ENCODE results near the gene COL4A3.

Gene COL4A3

GRCh38 chr2:227363756-227364155 is 199.3 kb downstream of the COL4A3 start:
- DNase-seq (ENCODE audit: insufficient read length) = no peak
- TF ChIP-seq POLR2A (IDR thresholded peaks at IDR 0.05; ENCODE audit: low read depth, low read length) (no peak), POLR2AphosphoS5 (IDR thresholded peaks at IDR 0.05; ENCODE audit: low read depth, low read length) (no peak), TAF1 (IDR thresholded peaks at IDR 0.05; ENCODE audit: borderline replicate concordance, low read depth, low read length) (no peak)
- no peak for FAIRE-seq
